GM19193 (cell line): ENCODE measurements around the gene DLGAP4.

Source experiments
- POLR2A ChIP-seq: IDR thresholded peaks from 4 replicates; pipeline ENCODE4 v1.6.1; 2011; ENCODE audit not compliant: insufficient read depth, insufficient read length; ENCODE audit errors: extremely low read depth

The DLGAP4 gene

GRCh38 chr20:36346256-36346655, 40.1 kb downstream of the DLGAP4 start:
- no peak for TF ChIP-seq POLR2A

GRCh38 chr20:36349384-36350170, 43.4 kb downstream of the DLGAP4 start:
- no peak for TF ChIP-seq POLR2A

GRCh38 chr20:36350439-36350838, 44.3 kb downstream of the DLGAP4 start:
- TF ChIP-seq POLR2A: no peak

GRCh38 chr20:36351937-36352336, 45.8 kb downstream of the DLGAP4 start:
- TF ChIP-seq POLR2A: no peak

GRCh38 chr20:36352843-36353553, 46.9 kb downstream of the DLGAP4 start:
- no peak for TF ChIP-seq POLR2A

- no peak for TF ChIP-seq POLR2A
Measured at GRCh38 chr20:36353740-36354139, 47.6 kb downstream of the DLGAP4 start.

GRCh38 chr20:36355469-36356171, 49.5 kb downstream of the DLGAP4 start:
- no peak for TF ChIP-seq POLR2A

GRCh38 chr20:36359668-36360406, 53.7 kb downstream of the DLGAP4 start:
- no peak for TF ChIP-seq POLR2A

GRCh38 chr20:36360429-36360828, 54.3 kb downstream of the DLGAP4 start:
- TF ChIP-seq POLR2A: no peak

GRCh38 chr20:36361406-36361805, 55.3 kb downstream of the DLGAP4 start:
- TF ChIP-seq POLR2A: no peak

- no peak for TF ChIP-seq POLR2A
Measured at GRCh38 chr20:36362261-36362660, 56.1 kb downstream of the DLGAP4 start.

- TF ChIP-seq POLR2A: no peak
Measured at GRCh38 chr20:36362978-36363713, 57.0 kb downstream of the DLGAP4 start.

GRCh38 chr20:36364506-36364905, 58.4 kb downstream of the DLGAP4 start:
- no peak for TF ChIP-seq POLR2A

GRCh38 chr20:36366623-36367369, 60.7 kb downstream of the DLGAP4 start:
- no peak for TF ChIP-seq POLR2A

GRCh38 chr20:36367370-36367745, 61.2 kb downstream of the DLGAP4 start:
- TF ChIP-seq POLR2A: no peak
